GM12864 (cell line): Measurements from ENCODE around the gene ITPRIP.

ENCODE experiments used
- DNase-seq: peaks from one replicate; pipeline ENCODE4 v3.0.0-alpha.2; 2011; ENCODE audit warnings: low read depth
- H3K4me3 ChIP-seq: 2 replicates; pipeline ENCODE4 v1.5.1; 2011; ENCODE audit warnings: mild to moderate bottlenecking, low read depth, low read length, control low read depth
- CTCF ChIP-seq: IDR thresholded peaks from 2 replicates; pipeline ENCODE4 v1.5.1; 2011; ENCODE audit warnings: low read depth, mild to moderate bottlenecking, moderate library complexity, low read length, control low read depth, inconsistent platforms; ENCODE audit errors: missing control alignments

Gene ITPRIP

GRCh38 chr10:104337985-104338735 lies at the start of gene ITPRIP:
TSS of gene ITPRIP (minus strand) at chr10:104338465. CDS start at chr10:104316051, 22,414 bp downstream.
- no peak for DNase-seq
- H3K4me3 ChIP-seq: peak within 1 kb of the TSS; percentile 90
- peak; percentile 41 for TF ChIP-seq CTCF

- no peak overlapping the region for H3K4me3 ChIP-seq
- no peak for TF ChIP-seq CTCF
- DNase-seq: no peak
Observed at GRCh38 chr10:104387130-104387888, 49.0 kb upstream of the ITPRIP start.

GRCh38 chr10:104380336-104380735 lies 42.1 kb upstream of the ITPRIP start:
- H3K4me3 ChIP-seq: no peak overlapping the region
- TF ChIP-seq CTCF: no peak
- DNase-seq: no peak

- no peak for TF ChIP-seq CTCF
- no peak overlapping the region for H3K4me3 ChIP-seq
- no peak for DNase-seq
Observed at GRCh38 chr10:104376784-104377300, 38.6 kb upstream of the ITPRIP start.

GRCh38 chr10:104374591-104374990 lies 36.3 kb upstream of the ITPRIP start:
- DNase-seq: no peak
- no peak overlapping the region for H3K4me3 ChIP-seq
- TF ChIP-seq CTCF: no peak

- no peak overlapping the region for H3K4me3 ChIP-seq
- no peak for DNase-seq
- no peak for TF ChIP-seq CTCF
Observed at GRCh38 chr10:104371753-104372152, 33.5 kb upstream of the ITPRIP start.
